ENCODE results near the gene MAP4K3. TPM values are rescaled to one million over a fixed set of nuclear protein-coding genes. Genes with fewer than 3 reads are reported as not detected.
A peak's percentile ranks its signal among the peaks of the same experiment; 100 is the strongest.

Gene MAP4K3
- total RNA-seq, 2 donors from 2014 or later = 22.2 to 30.9 TPM

GRCh38 chr2:39243469-39244123 lies 193.5 kb downstream of the MAP4K3 start, which contains the start of gene CDKL4:
CDKL4 (minus strand) TSS chr2:39243970.
- Histone ChIP-seq H3K9ac (ENCODE audit: low read depth in 2 of 2, low read length in 2 of 2) (no peak within 1 kb of the TSS), H3K4me1 (no peaks in the 10 kb centered on the region), H3K4me3 (no peak within 1 kb of the TSS), H3K27ac (no peak within 1 kb of the TSS), H3K36me3 (no peaks in the 10 kb centered on the region), H3K27me3 (no peaks in the 10 kb centered on the region), H3K9me3 (no peaks in the 10 kb centered on the region)
- peak; percentile 22 for DNase-seq
- no peak for TF ChIP-seq CTCF (IDR thresholded peaks at IDR 0.05)
- intact Hi-C loops (cut with DNase I) = no loop called here

- no peak overlapping the region for H3K9ac ChIP-seq (ENCODE audit: low read depth in 2 of 2, low read length in 2 of 2)
- DNase-seq = no peak
- H3K4me1 ChIP-seq = no peaks in the 10 kb centered on the region
- no peak overlapping the region for H3K4me3 ChIP-seq
- H3K36me3 ChIP-seq = no peaks in the 10 kb centered on the region
- no peak for TF ChIP-seq CTCF (IDR thresholded peaks at IDR 0.05)
- H3K9me3 ChIP-seq = no peaks in the 10 kb centered on the region
- H3K27ac ChIP-seq = no peak overlapping the region
- H3K27me3 ChIP-seq = no peaks in the 10 kb centered on the region
- intact Hi-C loops (cut with DNase I) = no loop called here
Measured at GRCh38 chr2:39241588-39241987, 195.5 kb downstream of the MAP4K3 start.

GRCh38 chr2:39240758-39241157 lies 196.3 kb downstream of the MAP4K3 start:
- H3K4me1 ChIP-seq = no peaks in the 10 kb centered on the region
- no peak for DNase-seq
- no peak overlapping the region for H3K27ac ChIP-seq
- H3K27me3 ChIP-seq = no peaks in the 10 kb centered on the region
- H3K4me3 ChIP-seq = no peak overlapping the region
- no peak overlapping the region for H3K9ac ChIP-seq (ENCODE audit: low read depth in 2 of 2, low read length in 2 of 2)
- TF ChIP-seq CTCF (IDR thresholded peaks at IDR 0.05) = no peak
- intact Hi-C loops (cut with DNase I) = no loop called here
- H3K36me3 ChIP-seq = no peaks in the 10 kb centered on the region
- H3K9me3 ChIP-seq = no peaks in the 10 kb centered on the region

GRCh38 chr2:39234754-39235153 lies 202.3 kb downstream of the MAP4K3 start:
- no peak for TF ChIP-seq CTCF (IDR thresholded peaks at IDR 0.05)
- H3K9me3 ChIP-seq = no peaks in the 10 kb centered on the region
- no peak for DNase-seq
- no peak overlapping the region for H3K27ac ChIP-seq
- H3K9ac ChIP-seq (ENCODE audit: low read depth in 2 of 2, low read length in 2 of 2) = no peak overlapping the region
- H3K36me3 ChIP-seq = no peaks in the 10 kb centered on the region
- no peaks in the 10 kb centered on the region for H3K4me1 ChIP-seq
- H3K27me3 ChIP-seq = no peaks in the 10 kb centered on the region
- intact Hi-C loops (cut with DNase I) = no loop called here
- no peak overlapping the region for H3K4me3 ChIP-seq

- intact Hi-C loops (cut with DNase I) = no loop called here
- H3K4me1 ChIP-seq = no peaks in the 10 kb centered on the region
- DNase-seq = no peak
- H3K4me3 ChIP-seq = no peak overlapping the region
- H3K27me3 ChIP-seq = no peaks in the 10 kb centered on the region
- TF ChIP-seq CTCF (IDR thresholded peaks at IDR 0.05) = no peak
- no peaks in the 10 kb centered on the region for H3K9me3 ChIP-seq
- no peaks in the 10 kb centered on the region for H3K36me3 ChIP-seq
- H3K9ac ChIP-seq (ENCODE audit: low read depth in 2 of 2, low read length in 2 of 2) = no peak overlapping the region
- H3K27ac ChIP-seq = no peak overlapping the region
Measured at GRCh38 chr2:39232141-39232540, 204.9 kb downstream of the MAP4K3 start.

Measured in colonic mucosa (tissue), 4 donors.